Neural cell (in vitro differentiated cells): Measurements from ENCODE around the gene MUL1. TPM values are rescaled to one million over a fixed set of nuclear protein-coding genes. Genes with fewer than 3 reads are reported as not detected.

Source experiments
- H2AFZ ChIP-seq: fragments of 200-600, 300-800 bp; sonication (generic), shearing (Covaris generic); 2 replicates; pipeline ENCODE4 v1.6.0; 2014; ENCODE audit warnings: low read depth, mild to moderate bottlenecking, antibody characterized with exemption, low read length, moderate library complexity
- H3F3A ChIP-seq: fragments of 200-600 bp; shearing (Covaris generic); 2 replicates; pipeline ENCODE4 v1.6.1; 2016; ENCODE audit warnings: mild to moderate bottlenecking, moderate library complexity, mixed read lengths, antibody characterized with exemption, low read length; ENCODE audit not compliant: insufficient read depth, poor library complexity, severe bottlenecking
- H3K27ac ChIP-seq: fragments of 200-600, 300-800 bp; sonication (generic), shearing (Covaris generic); 2 replicates; pipeline ENCODE4 v1.5.1; 2014; ENCODE audit warnings: mild to moderate bottlenecking, low read length, moderate library complexity
- H3K27me3 ChIP-seq: fragments of 300-800, 200-600 bp; sonication (generic), shearing (Covaris generic); 2 replicates; pipeline ENCODE4 v1.6.0; 2014; ENCODE audit warnings: mild to moderate bottlenecking, low read depth, low read length, moderate library complexity; ENCODE audit not compliant: insufficient read depth
- H3K36me3 ChIP-seq: fragments of 300-800, 200-600 bp; sonication (generic), shearing (Covaris generic); 2 replicates; pipeline ENCODE4 v1.5.1; 2014; ENCODE audit warnings: mild to moderate bottlenecking, antibody characterized with exemption, low read length, moderate library complexity; ENCODE audit not compliant: insufficient read depth
- H3K4me2 ChIP-seq: fragments of 300-800, 200-600 bp; sonication (generic), shearing (Covaris generic); 2 replicates; pipeline ENCODE4 v1.6.0; 2014; ENCODE audit warnings: mild to moderate bottlenecking, low read length
- H3K4me3 ChIP-seq: fragments of 300-800, 200-600 bp; sonication (generic), shearing (Covaris generic); 2 replicates; pipeline ENCODE4 v1.5.1; 2014; ENCODE audit warnings: mild to moderate bottlenecking, low read length, moderate library complexity
- H3K79me2 ChIP-seq: fragments of 200-600 bp; shearing (Covaris generic); replicated peaks from 2 replicates; pipeline ENCODE4 v1.6.0; 2014; ENCODE audit warnings: mild to moderate bottlenecking, low read length, moderate library complexity; ENCODE audit not compliant: insufficient read depth
- H3K9ac ChIP-seq: fragments of 300-800, 200-600 bp; sonication (generic), shearing (Covaris generic); 2 replicates; pipeline ENCODE4 v1.6.1; 2016; ENCODE audit warnings: mild to moderate bottlenecking, low read length, mixed read lengths
- H3K9me2 ChIP-seq: fragments of 200-600 bp; shearing (Covaris generic); 2 replicates; pipeline ENCODE4 v1.6.1; 2016; ENCODE audit warnings: mild to moderate bottlenecking, low read length, mixed read lengths; ENCODE audit not compliant: insufficient read depth
- H3K9me3 ChIP-seq: fragments of 200-600, 300-800 bp; sonication (generic), shearing (Covaris generic); 2 replicates; pipeline ENCODE4 v1.6.1; 2016; ENCODE audit warnings: mild to moderate bottlenecking, mixed run types, low read length, moderate library complexity, mixed read lengths
- H4K20me1 ChIP-seq: fragments of 200-600 bp; shearing (Covaris generic); 2 replicates; pipeline ENCODE4 v1.6.1; 2016; ENCODE audit warnings: mild to moderate bottlenecking, mixed run types; ENCODE audit not compliant: insufficient read depth
- CTCF ChIP-seq: fragments of 450-650 bp; IDR thresholded peaks from 2 replicates; pipeline ENCODE4 v1.5.1; 2014; ENCODE audit warnings: antibody characterized with exemption, mild to moderate bottlenecking, moderate library complexity; ENCODE audit not compliant: poor library complexity, severe bottlenecking
- EP300 ChIP-seq: fragments of 450-650 bp; conservative IDR thresholded peaks from 2 replicates; pipeline ENCODE4 v1.6.1; 2014; ENCODE audit warnings: antibody characterized with exemption, mild to moderate bottlenecking, moderate library complexity; ENCODE audit not compliant: poor library complexity, severe bottlenecking
- EZH2 ChIP-seq: fragments of 200-600, 300-800 bp; shearing (Covaris generic), sonication (generic); IDR thresholded peaks from 2 replicates; pipeline ENCODE4 v1.6.1; 2014; ENCODE audit warnings: antibody characterized with exemption, low read length, borderline replicate concordance, mild to moderate bottlenecking; ENCODE audit not compliant: insufficient read depth, poor library complexity, severe bottlenecking
- MXI1 ChIP-seq: fragments of 450-650 bp; conservative IDR thresholded peaks from 2 replicates; pipeline ENCODE4 v1.6.1; 2014; ENCODE audit warnings: antibody characterized with exemption, mild to moderate bottlenecking; ENCODE audit not compliant: poor library complexity, severe bottlenecking
- POLR2AphosphoS5 ChIP-seq: IDR thresholded peaks from 2 replicates; pipeline ENCODE4 v1.6.1; 2012
- RAD21 ChIP-seq: fragments of 450-650 bp; conservative IDR thresholded peaks from 2 replicates; pipeline ENCODE4 v1.6.1; 2014; ENCODE audit warnings: antibody characterized with exemption, mild to moderate bottlenecking, moderate library complexity
- REST ChIP-seq: IDR thresholded peaks from 2 replicates; pipeline ENCODE4 v1.6.1; 2012; ENCODE audit warnings: borderline replicate concordance
- SMC3 ChIP-seq: fragments of 450-650 bp; conservative IDR thresholded peaks from 2 replicates; pipeline ENCODE4 v1.6.1; 2014; ENCODE audit warnings: antibody characterized with exemption, mild to moderate bottlenecking, moderate library complexity; ENCODE audit not compliant: poor library complexity
- TAF1 ChIP-seq: IDR thresholded peaks from 2 replicates; pipeline ENCODE4 v1.6.1; 2012; ENCODE audit warnings: low read depth
- polyA plus RNA-seq: library from polyadenylated mRNA; depleted of rRNA; stranded (reverse); fragments of >200 nt; gene quantifications from 2 replicates; pipeline ENCODE4 v1.2.3, GENCODE V29; 2014

MUL1 gene
- polyA plus RNA-seq, 1 donor from 2014 or later: 13.5 TPM

DNA sequence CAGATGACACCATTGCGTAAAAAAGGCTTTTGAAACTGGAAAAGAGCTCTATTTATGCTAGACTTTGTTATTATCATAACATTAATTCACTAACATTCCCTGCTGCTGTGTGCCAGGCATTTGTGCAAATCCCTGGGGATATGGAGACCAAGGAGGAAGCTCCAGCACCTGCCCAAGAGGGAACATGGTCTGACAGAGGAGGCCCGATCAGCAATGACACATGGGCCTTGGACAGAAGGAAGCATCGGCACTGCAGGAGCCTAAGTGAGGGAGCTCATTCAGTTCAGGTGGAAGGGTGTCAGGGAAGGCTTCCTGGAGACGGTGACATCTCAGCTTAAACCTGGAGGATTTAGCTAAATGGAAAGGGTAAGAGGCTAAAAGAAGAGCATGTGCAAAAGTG, 35.8 kb downstream of the MUL1 start:
- no peaks in the 10 kb centered on the region for H3K9me3 ChIP-seq
- H4K20me1 ChIP-seq: no peaks in the 10 kb centered on the region
- H3K4me3 ChIP-seq: no peak overlapping the region
- H3K27ac ChIP-seq: no peak overlapping the region
- H3K79me2 ChIP-seq: no peaks in the 10 kb centered on the region
- TF ChIP-seq RAD21 (no peak), MXI1 (no peak), CTCF (no peak), TAF1 (no peak), POLR2AphosphoS5 (no peak), EZH2 (no peak), SMC3 (no peak), EP300 (no peak), REST (no peak)
- H3K9ac ChIP-seq: no peak overlapping the region
- H3F3A ChIP-seq: no peaks in the 10 kb centered on the region
- H3K4me2 ChIP-seq: no peak overlapping the region
- no peaks in the 10 kb centered on the region for H3K9me2 ChIP-seq
- H2AFZ ChIP-seq: no peak overlapping the region
- H3K36me3 ChIP-seq: no peaks in the 10 kb centered on the region
- peaks cover 3% of the 10 kb centered on the region for H3K27me3 ChIP-seq

DNA sequence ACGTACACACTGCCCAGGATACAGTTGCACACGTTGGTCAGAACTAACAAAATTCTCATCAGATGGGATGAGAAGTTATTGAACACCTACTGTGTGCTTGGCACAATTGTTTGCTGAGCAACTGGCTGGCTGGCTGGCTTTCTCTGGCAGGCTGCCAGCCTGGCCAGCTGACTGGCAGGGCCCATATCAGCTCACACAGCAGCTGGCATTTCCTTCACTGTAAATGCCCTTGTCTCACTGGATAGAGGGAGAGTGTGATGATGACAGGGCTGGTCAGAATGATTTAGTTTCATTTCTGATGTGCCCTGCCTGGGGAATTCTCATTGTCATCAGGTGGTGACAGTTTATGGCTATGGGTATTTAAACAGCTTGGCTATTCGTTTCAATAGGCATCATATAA, 37.8 kb downstream of the MUL1 start:
- Histone ChIP-seq H2AFZ (no peak overlapping the region), H3K9ac (no peak overlapping the region), H3K27me3 (no peaks in the 10 kb centered on the region), H3K9me3 (no peaks in the 10 kb centered on the region), H3K4me3 (no peak overlapping the region), H3K4me2 (no peak overlapping the region), H3K36me3 (no peaks in the 10 kb centered on the region), H3K27ac (no peak overlapping the region), H4K20me1 (no peaks in the 10 kb centered on the region), H3F3A (no peaks in the 10 kb centered on the region), H3K9me2 (no peaks in the 10 kb centered on the region), H3K79me2 (no peaks in the 10 kb centered on the region)
- TF ChIP-seq MXI1 (no peak), EP300 (no peak), POLR2AphosphoS5 (no peak), CTCF (no peak), REST (no peak), TAF1 (no peak), SMC3 (no peak), RAD21 (no peak), EZH2 (no peak)
